NCI-H69 (cell line): Measurements from ENCODE around the gene PRKCB.

Experiments used
- DNase-seq: peaks from one replicate; lab custom pipeline; 2025; lab: John Stamatoyannopoulos, UW

The PRKCB gene

DNA sequence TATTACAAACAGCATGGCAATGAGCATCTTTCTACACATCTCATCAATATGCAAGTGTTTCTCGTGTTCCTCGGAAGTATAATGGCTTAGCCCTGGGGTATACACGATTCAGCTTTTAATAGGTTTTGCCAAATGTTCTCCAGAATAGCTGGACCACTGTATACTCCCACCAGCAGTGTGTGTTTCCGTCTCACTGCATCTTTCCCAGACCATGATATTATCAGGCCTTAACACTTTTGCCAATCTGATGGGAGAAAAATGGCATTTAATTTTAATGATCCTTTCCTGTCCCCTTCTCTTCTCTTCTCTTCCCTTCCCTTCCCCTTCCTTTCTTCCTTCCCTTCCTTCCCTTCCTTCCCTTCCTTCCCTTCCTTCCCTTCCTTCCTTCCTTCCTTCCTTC lies 30.8 kb downstream of the PRKCB start:
- no peak for DNase-seq

DNA sequence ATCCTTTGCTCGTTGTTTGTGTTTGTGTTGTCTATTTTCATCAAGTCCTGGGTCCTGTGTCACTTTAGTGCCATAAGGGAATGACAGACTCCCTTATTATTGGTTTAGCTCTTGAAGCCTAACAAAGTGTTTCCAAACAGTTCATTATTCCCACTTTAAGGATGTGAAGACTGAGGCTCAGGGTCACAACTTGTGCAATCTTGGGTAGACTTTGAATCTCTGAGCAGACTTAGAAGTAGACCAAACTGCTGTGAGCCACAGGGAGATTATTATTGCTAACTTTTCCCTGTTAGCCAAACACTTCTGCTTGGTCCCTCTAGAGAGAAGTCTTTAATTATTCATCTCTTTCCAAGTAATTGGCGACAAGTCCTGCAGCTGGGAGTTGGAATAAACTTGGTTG lies 31.8 kb downstream of the PRKCB start:
- DNase-seq = no peak

DNA sequence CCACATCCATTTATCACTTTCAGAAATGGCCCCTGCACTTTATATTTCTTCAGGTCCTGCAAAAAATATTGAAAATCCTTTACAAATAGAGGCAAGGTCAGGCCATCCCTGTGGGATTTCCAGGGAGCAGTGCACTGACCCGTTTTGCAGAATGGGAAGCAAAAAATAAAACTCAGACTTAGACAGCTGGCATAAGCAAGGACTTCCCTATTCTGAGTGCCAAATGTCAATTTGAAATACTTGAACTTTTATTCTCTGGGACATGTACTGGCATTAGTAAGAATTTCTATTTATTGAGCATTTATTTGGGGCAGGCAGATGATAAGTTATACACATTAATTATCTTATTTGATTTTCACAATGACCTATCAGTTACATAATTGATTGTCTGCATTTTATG lies 32.4 kb downstream of the PRKCB start:
- peak; percentile 46 for DNase-seq

DNA sequence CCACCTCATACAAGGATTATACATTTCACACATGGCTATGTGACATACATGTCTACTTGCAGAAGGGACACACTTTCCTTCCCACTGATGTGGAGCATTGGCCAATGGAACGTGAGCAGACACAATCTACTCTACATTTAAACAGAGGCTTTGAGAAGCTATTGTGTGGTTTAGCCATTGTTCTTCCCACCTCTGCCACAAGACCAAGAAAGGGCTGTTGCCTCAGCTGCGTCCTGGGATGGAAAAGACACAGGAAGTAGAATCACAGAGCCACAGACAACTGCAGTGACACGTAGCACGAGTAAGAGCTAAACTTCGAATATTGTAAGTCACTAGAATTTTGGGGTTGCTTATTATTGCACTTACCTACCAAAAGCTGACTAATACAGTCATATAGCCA lies 33.3 kb downstream of the PRKCB start:
- DNase-seq = no peak

DNA sequence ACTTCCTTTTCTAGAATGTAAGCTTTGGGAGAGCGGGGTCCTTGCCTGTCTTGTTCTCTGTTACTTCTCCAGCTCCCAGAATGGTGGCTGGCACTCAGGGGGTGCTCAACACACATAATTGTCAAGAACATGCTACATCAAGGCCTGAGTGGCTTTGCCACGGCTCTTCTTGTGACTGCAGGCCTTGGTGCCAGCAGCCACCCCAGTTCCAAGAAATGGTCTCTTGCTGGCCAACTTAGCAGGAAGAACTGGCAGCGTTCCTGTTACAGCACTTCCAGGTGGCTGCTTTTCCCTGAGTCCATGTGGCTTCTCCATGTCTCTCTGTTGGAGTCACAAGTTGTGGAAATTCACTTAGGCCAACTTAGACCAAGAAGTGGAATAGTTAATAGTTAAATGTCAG lies 36.1 kb downstream of the PRKCB start:
- DNase-seq = no peak

DNA sequence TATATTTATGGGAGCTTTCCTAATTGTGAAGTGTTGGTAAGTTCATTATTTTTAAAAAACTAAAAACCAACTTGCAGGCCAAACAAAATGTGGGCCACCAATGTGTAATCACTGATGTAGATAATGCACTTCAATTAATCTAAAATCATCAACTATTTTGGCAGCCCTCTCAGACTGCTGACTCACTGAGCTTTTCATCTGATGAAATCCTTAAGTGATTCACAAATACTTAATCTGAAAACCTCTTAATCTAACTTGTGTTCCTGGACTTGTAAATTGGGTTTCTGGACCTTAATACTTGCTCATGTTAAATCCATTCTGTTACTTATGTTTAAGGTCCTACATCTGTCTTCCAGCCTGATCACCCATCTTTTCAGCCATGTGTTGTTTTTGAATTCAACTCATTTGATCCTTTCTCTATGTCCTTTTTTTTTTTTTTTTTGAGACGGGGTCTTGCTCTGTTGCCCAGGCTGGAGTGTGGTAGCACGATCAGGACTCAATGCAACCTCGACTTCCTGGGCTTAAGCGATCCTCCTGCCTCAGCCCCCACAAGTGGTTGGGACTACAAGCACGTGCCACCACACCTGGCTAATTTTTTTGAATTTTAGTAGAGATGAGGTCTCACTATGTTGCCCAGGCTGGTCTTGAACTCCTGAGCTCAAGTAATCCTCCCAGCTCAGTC lies 39.0 kb downstream of the PRKCB start:
- DNase-seq = no peak

DNA sequence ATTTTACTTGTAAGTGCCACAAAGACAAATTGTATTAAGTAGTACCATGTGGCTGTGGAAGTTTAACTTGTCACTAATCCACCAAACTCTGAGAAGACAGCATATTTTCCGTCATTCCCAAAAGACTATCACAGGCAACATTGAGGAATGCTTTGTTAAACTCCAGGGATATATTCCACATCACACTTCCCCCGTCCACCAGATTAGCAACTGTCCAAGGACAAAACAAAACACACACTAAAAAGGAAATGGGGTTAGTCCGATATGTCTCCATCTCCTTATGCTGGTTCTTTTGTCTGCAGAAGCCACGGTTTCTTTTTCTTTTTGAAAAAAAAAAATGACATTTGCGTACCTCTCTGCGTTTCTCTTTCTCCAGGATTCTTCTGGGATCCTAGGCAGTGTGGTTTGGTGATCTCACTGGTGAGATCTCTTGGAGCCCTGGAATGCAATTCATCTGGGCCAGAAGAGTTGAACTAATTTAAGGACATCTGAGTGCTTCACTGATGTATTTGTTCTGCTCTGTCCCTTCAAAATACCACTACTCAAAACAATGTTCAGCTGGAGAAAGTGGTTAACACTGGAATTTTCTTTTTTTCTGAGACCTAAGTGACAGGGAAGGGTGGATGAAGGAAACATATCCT lies 40.6 kb downstream of the PRKCB start:
- DNase-seq = no peak

DNA sequence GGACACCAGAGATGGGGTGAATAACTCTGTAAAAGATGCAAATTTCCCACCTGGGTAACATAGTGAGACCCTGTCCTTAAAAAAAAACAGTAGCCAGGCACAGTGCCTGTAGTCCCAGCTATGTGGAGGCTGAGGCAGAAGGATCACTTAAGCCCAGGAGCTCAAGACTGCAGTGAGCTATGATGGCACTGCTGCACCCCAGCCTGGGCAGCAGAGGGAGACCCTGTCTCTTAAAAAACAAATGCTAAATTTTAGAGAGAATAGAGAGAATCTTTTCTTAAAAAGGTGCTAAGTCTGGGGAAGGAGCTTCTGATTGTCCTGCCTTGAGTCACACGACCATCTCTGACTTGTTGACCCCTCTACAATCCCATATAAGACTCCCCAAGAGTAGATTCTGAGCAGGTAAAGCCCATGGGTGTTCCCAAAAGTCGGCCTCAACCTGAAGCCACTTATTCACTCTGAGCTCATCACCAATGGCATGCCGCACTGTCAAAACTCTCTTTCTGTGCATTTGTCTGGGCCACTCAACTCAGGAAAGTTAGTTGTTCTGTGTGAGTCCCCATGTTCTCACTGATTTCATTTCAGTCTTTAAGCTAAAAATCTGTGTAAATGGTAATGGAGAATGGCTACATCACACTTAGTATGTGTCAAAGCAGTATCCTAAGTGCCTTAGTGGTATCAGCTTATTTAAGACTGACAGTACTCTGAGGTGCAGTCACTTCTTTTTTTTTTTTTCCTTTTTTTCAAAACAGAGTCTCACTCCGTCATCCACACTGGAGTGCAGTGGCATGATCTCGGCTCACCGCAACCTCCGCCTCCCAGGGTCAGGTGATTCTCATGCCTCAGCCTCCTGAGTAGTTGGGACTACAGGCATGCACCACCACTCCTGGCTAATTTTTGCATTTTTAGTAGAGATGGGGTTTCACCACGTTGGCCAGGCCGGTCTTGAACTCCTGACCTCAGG lies 41.6 kb downstream of the PRKCB start:
- peak; percentile 28 for DNase-seq

DNA sequence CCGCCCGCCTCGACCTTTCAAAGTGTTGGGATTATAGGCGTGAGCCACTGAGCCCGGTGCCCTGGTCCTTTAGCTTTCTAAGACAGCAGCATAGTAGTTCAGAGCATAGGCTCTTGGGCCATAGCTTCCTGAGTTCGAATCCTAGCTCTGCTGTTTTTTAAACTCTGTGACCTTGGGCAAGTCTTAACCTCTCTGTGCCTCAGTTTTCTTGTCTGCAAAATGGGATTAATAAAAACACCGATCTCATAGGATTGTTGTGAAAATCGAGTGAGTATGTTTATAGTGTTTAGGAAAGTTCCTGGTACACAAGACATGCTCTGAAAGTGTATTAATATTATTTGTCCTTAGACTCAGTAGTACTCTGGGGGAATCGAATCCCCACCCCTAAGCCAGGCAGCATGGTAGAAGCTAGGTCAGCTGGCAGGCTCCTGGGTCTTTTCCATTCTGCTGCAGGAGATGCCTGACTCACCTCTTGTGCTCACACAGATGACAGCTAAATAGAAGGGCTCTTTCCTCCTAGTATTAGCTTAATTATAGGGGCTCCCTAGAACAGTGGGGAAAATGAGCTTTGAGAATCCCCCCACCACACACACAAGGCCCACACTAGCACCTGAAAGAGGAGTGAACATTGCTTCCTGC lies 44.1 kb downstream of the PRKCB start:
- DNase-seq = peak; percentile 68

DNA sequence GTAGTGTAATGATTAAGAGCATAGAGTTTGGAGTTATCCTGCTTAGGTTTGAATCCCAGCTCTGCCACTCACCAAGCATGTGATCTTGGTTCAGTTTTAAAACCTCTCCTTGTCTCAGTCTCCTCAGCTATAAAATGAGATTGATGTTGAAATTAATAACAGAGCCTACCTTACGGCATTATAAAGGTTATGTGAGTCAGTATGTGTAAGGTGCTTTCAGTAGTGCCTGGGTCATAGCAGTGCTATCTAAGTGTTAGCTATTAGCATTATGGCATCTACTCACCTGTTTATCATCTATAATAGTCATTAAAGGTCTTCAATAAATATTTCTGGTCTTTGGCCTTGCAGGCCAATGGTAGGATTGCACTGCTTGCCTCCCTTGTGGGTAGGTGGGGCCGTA lies 53.4 kb downstream of the PRKCB start:
- no peak for DNase-seq

DNA sequence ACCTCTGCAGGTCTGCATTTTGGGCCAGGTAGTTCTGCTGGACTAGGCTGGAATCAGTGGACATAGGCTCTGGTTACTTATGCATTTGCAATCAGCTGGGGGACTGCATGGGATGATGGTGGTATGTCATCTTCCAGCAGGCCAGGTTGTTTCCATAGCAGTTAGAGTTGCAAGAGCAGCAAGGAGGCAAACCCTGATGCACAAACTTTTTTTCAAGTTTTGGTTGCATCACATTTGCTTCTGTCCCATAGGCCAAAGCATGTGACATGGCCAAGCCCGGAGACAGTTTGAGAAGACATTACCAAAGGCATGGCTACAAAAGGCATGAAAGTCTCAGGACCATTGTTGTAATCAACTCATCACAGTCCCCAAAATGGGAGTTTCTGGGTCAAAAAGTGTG lies 58.2 kb downstream of the PRKCB start:
- no peak for DNase-seq

DNA sequence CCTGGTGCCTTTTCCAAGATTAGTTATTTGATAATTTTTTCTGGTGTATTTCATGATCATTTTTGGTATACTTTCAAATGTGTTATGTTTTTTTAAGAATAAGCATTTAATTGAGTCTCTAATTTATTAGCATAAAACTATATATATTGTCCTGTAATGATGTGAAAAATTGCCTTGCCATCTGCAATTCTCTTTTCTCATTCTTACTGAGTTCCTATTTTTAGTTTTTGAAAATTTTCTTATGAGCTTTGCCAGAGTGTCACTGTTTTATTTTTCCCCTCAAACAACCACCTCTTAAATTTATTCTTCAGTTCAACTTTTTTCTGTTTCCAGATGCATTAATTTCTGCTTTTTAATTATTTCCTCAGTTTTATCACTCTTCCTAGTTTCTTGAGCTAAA lies 59.3 kb downstream of the PRKCB start:
- DNase-seq = no peak

DNA sequence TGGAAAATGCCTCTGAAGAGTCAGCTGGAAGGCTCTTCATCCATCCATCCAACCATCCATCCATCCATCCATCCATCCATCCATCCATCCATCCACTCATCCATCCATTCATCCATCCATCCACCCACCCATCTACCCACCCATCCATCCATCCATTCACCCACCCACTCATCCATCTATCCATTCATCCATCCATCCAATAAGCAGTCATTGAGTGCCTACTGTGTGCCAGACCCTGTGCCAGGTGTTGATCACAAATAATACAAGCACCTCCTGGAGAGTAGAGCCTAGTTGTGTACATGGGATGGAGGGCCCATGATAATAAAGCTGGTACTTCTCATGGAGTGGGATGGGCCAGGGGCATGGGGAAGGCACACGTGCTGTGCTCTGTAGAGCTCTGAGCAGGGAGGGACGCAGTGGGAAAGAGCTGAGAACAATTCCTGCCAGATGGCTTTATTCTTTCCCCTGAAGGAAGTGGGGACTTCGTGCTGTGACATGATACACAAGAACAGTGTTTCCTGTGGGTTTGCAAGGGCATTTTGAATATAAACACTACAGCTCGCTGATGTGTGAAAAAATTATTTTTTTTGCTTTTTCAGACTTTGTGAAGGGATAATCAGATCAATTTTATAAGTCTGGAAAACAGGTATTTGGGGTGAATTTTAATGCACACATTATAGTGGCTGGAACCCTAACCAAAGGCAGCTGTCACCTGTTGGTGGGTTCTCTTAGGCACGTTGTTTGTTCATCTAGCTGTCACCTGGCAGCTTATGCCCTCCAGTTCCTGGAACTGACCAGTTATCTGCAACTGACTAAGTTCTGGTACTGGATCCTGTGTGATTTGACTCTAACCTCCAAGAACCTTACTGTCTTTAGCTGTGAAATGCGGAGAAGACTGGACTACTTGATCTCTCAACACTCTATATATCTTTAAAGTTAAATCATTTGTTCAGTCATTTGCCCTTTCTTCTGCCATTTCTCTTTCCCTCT lies 61.3 kb downstream of the PRKCB start:
- DNase-seq = peak; percentile 94

DNA sequence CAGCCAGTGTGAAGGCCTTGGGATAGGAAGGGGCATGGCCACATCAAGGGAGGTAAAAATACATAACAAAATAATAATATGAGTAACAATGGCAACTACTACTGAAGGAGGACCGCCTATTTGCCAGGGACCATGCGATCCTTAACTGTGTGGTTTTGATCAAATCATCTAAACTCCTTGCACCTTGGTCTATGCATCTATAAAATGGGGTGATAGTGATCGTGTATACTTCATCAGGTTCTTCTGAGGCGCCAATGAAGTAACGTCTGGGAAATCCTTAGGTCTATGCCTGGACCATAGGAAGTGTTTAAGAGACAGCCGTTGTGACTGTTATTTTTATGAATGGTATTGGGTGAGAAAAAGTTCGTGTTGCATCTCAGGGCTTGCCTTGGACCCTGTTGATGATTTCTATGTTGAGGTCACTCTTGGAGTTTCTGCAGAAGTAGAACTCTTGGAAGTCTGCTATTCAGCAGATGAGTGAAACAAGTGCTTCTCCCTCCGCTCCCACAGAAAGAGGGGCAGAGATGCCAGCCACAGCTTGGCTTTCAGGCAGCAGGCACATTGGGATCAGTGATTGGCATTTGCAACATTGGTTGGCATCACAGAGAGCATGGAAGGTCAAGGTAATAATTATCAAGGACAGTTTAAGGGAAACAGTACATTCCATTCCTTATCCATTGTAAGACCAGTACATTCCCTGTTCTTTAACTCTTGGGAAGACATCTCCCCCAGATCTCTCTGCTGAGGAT lies 63.1 kb downstream of the PRKCB start:
- no peak for DNase-seq

DNA sequence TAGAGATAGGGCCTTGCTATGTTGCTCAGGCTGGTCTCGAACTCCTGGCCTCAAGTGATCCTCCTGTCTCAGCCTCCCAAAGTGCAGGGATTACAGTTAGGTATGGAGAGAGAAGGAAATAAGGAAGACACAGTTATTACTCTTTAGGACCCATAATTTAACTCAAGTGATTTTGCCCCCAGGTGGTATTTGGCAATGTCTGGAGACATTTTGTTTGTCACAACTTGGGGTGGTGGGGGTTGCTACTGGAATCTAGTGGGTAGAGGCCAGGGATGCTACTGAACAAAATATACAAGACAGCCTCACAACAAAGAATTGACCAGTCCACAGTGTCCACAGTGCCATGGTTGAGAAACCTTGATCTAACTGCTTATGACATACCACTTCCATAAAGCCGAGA lies 64.1 kb downstream of the PRKCB start:
- no peak for DNase-seq

DNA sequence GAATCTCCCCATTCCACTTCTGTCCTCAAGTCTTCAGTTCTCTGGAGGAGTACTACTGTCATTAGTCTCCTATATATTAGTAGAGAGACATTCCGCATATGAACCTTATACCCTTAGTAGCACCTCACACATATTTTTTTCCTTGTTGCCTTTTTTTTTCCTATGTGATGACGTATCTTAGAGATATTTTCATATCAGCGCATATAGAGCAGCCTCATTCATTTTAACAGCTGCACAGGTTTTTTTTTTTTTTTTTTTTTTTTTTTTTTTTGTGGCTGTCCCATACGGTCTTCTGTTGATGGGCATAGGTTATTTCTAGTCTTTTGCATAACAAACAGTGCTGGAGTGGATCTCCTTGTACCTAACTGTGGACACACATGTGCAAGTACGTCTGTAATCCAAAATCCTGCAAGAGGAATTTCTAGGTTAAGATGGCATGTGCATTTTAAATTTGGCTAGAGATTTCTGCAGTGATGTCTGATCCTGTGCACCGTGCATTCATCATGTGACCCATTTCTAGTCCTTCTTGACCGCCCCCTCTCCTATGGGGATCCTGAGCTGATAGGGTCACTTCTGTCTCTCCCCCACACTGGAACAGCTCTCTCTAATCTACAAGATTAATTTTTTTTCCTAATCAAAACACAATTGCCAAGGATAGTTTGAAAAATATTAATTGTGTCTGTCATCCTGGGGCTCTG lies 64.8 kb downstream of the PRKCB start:
- DNase-seq = no peak

DNA sequence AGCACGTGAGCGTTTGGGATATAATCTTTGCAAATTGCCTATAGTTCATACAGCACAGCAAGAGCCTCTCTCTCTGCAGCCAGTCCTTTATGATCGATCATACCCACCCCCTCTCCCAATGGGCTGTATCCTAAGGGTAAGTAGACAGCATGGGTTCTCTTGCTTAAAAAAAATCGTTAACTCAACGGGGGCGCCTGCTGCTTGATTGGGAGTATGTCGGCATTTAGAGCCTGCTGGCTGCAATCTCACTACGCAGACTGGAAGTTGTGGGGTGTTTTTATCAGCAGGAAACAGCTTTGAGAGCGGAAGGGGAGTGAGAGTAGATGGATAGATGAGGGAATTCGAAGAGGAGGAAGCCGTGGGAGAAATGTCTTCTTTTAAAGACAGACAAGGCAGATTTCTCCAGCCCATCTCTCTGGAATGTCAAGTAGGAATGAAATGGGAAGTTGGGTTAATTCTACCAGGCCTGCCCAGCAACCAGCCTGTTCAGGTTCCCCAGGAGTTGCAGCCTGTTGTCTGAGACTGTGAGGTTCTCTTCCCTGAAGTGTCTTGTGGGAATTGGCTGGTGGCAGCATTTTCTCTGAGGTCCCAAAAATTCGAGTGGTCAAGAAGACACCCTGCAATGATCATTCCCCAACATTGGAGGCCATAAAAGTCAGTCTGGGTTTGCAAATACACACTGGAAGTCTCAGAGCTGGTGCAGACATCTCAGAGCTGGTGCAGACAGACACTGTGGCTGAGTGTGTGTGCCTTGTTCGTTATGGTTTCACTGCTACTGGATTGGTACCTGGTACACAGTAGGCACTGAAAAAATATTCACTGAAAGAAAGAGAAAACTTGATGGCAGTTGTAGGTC lies 65.6 kb downstream of the PRKCB start:
- peak; percentile 18 for DNase-seq

DNA sequence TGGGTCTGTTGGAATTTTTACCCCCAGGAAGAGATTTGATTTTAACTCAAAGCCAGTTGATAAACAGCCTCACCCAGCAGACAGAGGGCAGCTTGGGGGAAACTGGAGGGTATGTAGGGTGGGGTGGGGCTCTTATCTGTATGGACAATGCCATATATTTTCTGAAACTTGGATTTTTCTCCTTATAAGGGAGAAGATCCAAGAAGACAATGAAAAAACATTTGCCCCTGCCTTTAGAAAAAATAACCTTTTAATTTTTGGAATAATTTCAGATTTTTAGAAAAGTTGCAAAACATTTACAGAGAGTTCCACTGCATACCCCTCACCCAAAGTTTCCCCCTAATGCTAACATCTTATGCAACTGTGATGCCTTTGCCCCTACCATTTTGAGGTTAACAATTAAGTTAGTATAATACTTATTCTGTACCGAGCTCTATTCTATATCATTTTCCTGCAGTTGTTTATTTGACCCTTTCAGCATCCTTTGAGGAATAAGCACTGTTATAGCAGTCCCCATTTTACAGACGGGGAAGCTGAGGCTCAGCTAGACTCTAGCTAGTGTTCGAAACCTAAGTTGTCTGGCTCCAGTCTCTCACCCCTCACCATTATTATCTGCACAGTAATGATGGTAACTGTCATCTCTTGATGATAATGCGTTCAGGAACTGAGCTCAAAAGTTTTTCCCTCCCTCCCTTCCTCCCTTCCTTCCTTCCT lies 66.4 kb downstream of the PRKCB start:
- DNase-seq = no peak
